CD4-positive, alpha-beta T cell (primary cell): ENCODE measurements around the gene FUT7. TPM values are rescaled to one million over a fixed set of nuclear protein-coding genes. Genes with fewer than 3 reads are reported as not detected.

Experiments
- ATAC-seq: fragments of 200-7000 bp; cut with Tn5 transposase; one replicate; pipeline ENCODE4 v1.10.0; 2022; ENCODE audit warnings: mild to moderate bottlenecking; ENCODE audit not compliant: poor library complexity
- CTCF ChIA-PET: fragments of 350-600 bp; sonication (Branson Sonifier 250); formaldehyde crosslinking; loops from one replicate; lab custom pipeline; 2021; ENCODE audit warnings: antibody characterized with exemption, inconsistent platforms; lab: Charles Lee
- POLR2A ChIA-PET: fragments of 350-600 bp; sonication (Branson Sonifier 250); formaldehyde crosslinking; loops from one replicate; lab custom pipeline; 2021; ENCODE audit warnings: antibody characterized with exemption, inconsistent platforms; lab: Charles Lee
- DNase-seq, 14 experiments: peaks; one replicate each; pipeline ENCODE4 v3.0.0-alpha.2; 2013 to 2020; ENCODE audit warnings: mixed read lengths in 2 of 14
- H3K27ac ChIP-seq, 2 donors: one replicate each; pipeline versions ENCODE4 v1.5.1 to v1.7.0; 2013; ENCODE audit warnings: low read length in 2 of 2, low read depth in 1 of 2, mild to moderate bottlenecking in 1 of 2
- H3K27me3 ChIP-seq, 2 experiments: 1 replicate in 1 of 2; 2 replicates in 1 of 2; pipeline versions ENCODE4 v1.6.1 to v1.7.0; 2013; ENCODE audit warnings: low read length in 2 of 2, control low read depth in 1 of 2, mild to moderate bottlenecking in 1 of 2, moderate library complexity in 1 of 2; ENCODE audit not compliant: insufficient read depth in 2 of 2, control insufficient read depth in 1 of 2
- H3K36me3 ChIP-seq: one replicate; pipeline ENCODE4 v1.6.1; 2013; ENCODE audit warnings: low read length, control low read depth; ENCODE audit not compliant: insufficient read depth
- H3K4me1 ChIP-seq: one replicate; pipeline ENCODE4 v1.6.1; 2013; ENCODE audit warnings: low read length, control low read depth; ENCODE audit not compliant: insufficient read depth
- H3K4me3 ChIP-seq: one replicate; pipeline ENCODE4 v1.5.1; 2013; ENCODE audit warnings: mild to moderate bottlenecking, low read length, moderate library complexity
- H3K9me3 ChIP-seq, 2 experiments: 1 replicate in 1 of 2; 2 replicates in 1 of 2; pipeline versions ENCODE4 v1.6.1 to v1.7.0; 2013; ENCODE audit warnings: low read length in 2 of 2, mild to moderate bottlenecking in 2 of 2, control low read depth in 1 of 2, moderate library complexity in 1 of 2; ENCODE audit not compliant: control insufficient read depth in 1 of 2, insufficient read depth in 1 of 2
- H3K27ac Mint-ChIP-seq: one replicate; pipeline ENCODE4 v1.8.0; 2020; ENCODE audit warnings: mixed read lengths
- H3K27me3 Mint-ChIP-seq: one replicate; pipeline ENCODE4 v1.8.0; 2021; ENCODE audit warnings: mixed read lengths
- H3K36me3 Mint-ChIP-seq: one replicate; pipeline ENCODE4 v1.8.0; 2021; ENCODE audit warnings: low read depth, mixed read lengths
- H3K4me1 Mint-ChIP-seq: one replicate; pipeline ENCODE4 v1.8.0; 2021; ENCODE audit warnings: low read depth, mixed read lengths
- H3K4me3 Mint-ChIP-seq: one replicate; pipeline ENCODE4 v1.8.0; 2020; ENCODE audit warnings: mild to moderate bottlenecking, mixed read lengths
- H3K9me3 Mint-ChIP-seq: one replicate; pipeline ENCODE4 v1.8.0; 2020; ENCODE audit warnings: mixed read lengths
- intact Hi-C, 2 experiments: fragments of 100-400 bp; cut with DNase I in 1 of 2; cut with micrococcal nuclease in 1 of 2; formaldehyde crosslinking; loops; one replicate each; pipeline versions ENCODE4 v1.15.1 to v1.9.0; 2023 to 2025; cut with DNase I, micrococcal nuclease
- total RNA-seq, 174 experiments: library from RNA in 2 of 174; stranded (reverse) in 2 of 174; gene quantifications; one replicate each; pipeline ENCODE4 v1.2.3 and lab custom pipeline; 2021 to 2026
- TF ChIP-seq, protein P1 (sequence below): fragments of 200-600 bp; IDR thresholded peaks from one replicate; pipeline ENCODE4 v1.8.0; 2022; ENCODE audit warnings: antibody characterized with exemption, mild to moderate bottlenecking

Gene FUT7
- total RNA-seq, 2 experiments from 2014 or later = 1.7 to 1.8 TPM

DNA sequence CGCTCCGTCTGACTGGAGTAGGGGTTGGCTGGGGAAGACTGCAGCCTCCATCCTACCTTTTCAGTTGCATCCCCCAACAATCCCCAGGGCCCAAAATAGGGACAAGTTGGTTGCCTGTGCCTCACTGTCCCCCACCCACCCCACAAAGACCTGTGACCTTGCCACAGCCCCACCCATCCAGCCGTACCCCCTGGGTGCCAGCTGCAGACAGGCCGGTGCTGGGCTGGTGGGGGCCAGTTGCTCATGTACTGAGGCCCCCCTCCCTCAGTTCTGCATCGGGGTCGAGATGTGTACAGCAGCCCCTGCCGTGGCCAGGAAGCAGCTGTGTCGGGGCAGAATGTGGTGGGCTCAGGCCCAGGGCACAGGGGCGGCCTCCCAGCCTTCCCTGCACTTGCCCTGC lies 48.7 kb downstream of the FUT7 start:
- peaks cover 0 to 19% of the 10 kb centered on the region in 2 experiments for H3K9me3 ChIP-seq
- H3K4me1 ChIP-seq = peaks cover 25% of the 10 kb centered on the region
- peaks cover 5% of the 10 kb centered on the region for H3K4me1 Mint-ChIP-seq
- intact Hi-C loops = no loop called here
- TF ChIP-seq, protein P1, sequence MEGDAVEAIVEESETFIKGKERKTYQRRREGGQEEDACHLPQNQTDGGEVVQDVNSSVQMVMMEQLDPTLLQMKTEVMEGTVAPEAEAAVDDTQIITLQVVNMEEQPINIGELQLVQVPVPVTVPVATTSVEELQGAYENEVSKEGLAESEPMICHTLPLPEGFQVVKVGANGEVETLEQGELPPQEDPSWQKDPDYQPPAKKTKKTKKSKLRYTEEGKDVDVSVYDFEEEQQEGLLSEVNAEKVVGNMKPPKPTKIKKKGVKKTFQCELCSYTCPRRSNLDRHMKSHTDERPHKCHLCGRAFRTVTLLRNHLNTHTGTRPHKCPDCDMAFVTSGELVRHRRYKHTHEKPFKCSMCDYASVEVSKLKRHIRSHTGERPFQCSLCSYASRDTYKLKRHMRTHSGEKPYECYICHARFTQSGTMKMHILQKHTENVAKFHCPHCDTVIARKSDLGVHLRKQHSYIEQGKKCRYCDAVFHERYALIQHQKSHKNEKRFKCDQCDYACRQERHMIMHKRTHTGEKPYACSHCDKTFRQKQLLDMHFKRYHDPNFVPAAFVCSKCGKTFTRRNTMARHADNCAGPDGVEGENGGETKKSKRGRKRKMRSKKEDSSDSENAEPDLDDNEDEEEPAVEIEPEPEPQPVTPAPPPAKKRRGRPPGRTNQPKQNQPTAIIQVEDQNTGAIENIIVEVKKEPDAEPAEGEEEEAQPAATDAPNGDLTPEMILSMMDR = no peak
- H3K36me3 ChIP-seq = no peaks in the 10 kb centered on the region
- POLR2A ChIA-PET = no interaction called here
- DNase-seq (no peak), ATAC-seq (no peak)
- no peak overlapping the region for H3K4me3 ChIP-seq
- H3K27me3 ChIP-seq = peaks cover 20 to 33% of the 10 kb centered on the region in 2 experiments
- H3K27ac ChIP-seq = no peak overlapping the region
- CTCF ChIA-PET = no interaction called here
- no peak overlapping the region for H3K4me3 Mint-ChIP-seq
- no peak overlapping the region for H3K27ac Mint-ChIP-seq
- H3K9me3 Mint-ChIP-seq = no peaks in the 10 kb centered on the region
- no peaks in the 10 kb centered on the region for H3K36me3 Mint-ChIP-seq
- peaks cover 38% of the 10 kb centered on the region for H3K27me3 Mint-ChIP-seq

DNA sequence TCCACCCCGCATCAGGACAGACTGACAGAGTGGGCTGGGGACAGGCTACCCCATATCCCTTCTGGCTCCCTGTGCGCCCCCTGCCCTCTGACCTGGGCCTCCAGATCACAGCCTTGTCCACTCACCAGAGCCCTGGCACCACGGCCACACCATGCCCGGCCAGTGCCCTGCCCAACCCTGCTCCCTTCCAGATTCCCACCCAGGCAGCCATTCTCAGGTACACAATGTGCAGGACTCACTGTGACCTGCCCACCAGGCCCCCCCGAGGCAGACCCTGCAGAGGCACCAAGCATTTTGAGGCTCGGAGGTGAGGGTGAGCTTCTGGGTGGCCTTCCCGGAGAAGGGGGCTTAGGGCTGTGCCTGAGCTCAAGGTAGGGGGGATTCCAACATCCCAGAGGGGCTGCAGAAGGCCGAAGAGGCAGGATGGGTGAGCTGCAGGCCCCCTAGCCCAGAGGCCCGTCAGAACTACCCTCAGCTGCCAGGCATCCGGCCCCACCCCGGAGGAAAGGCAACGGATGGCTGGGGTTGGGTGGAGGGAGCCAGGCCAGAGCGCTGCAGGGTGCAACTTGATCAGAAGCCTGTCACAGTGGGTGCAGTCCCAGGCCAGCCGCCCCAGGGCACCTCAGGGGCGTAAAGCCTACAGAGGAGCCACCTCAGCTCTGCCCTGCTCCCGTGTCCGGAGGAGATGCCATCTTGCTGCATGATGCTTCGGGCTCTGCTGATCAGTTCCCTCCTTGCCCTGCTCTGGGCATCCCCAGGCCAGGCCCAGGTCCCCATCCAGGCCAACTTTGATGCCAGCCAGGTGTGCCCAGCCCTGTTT lies 49.4 kb downstream of the FUT7 start, which contains the start of gene LCNL1:
Gene LCNL1, plus strand, starts transcription at position 762 of the 820 bp plus-strand sequence. CDS start 594 bp downstream, outside the sequence.
- Mint-ChIP-seq H3K36me3 (no peaks in the 10 kb centered on the region), H3K4me3 (peak within 1 kb of the TSS; percentile 7), H3K4me1 (peaks cover 5% of the 10 kb centered on the region), H3K27me3 (peaks cover 32% of the 10 kb centered on the region), H3K27ac (no peak within 1 kb of the TSS), H3K9me3 (no peaks in the 10 kb centered on the region)
- ATAC-seq (no peak), DNase-seq (no peak)
- intact Hi-C loops = no loop called here
- ChIA-PET CTCF (no interaction called here), POLR2A (no interaction called here)
- no peak within 1 kb of the TSS for H3K27ac ChIP-seq
- H3K36me3 ChIP-seq = no peaks in the 10 kb centered on the region
- peaks cover 20 to 33% of the 10 kb centered on the region in 2 experiments for H3K27me3 ChIP-seq
- peaks cover 32% of the 10 kb centered on the region for H3K4me1 ChIP-seq
- peaks cover 0 to 19% of the 10 kb centered on the region in 2 experiments for H3K9me3 ChIP-seq
- TF ChIP-seq, protein P1 = no peak
- no peak within 1 kb of the TSS for H3K4me3 ChIP-seq

DNA sequence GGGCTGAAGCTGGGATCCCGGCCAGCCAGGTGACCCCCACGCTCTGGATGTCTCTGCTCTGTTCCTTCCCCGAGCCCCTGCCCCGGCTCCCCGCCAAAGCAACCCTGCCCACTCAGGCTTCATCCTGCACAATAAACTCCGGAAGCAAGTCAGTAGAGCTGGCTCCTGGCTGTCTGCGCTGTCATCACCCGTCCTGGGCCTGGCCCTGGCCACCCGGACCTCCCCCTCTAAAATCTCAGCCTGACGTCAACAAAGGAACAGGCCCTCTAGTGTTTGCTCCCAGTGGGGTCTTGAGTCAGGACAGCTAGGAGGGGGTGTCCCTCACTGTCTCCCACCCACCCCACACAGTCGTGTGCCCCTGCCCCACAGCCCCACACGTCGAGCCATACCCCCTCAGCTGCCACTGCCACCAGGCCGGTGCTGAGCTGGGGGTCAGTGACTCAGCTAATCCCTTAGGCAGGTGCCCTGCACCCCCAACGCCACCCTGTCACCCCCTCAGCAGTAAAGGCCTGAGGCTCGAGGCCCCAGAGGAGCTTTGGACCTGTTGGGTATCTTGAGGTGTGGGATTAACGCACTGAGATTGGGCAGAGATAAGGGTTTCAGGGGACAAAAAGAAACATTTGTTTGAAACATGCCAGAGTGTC lies 50.2 kb downstream of the FUT7 start:
- ChIA-PET POLR2A (no interaction called here), CTCF (no interaction called here)
- H3K9me3 Mint-ChIP-seq = no peaks in the 10 kb centered on the region
- no peak overlapping the region for H3K4me3 Mint-ChIP-seq
- peaks cover 5% of the 10 kb centered on the region for H3K4me1 Mint-ChIP-seq
- H3K4me3 ChIP-seq = no peak overlapping the region
- H3K27ac Mint-ChIP-seq = no peak overlapping the region
- peaks cover 28% of the 10 kb centered on the region for H3K27me3 Mint-ChIP-seq
- H3K4me1 ChIP-seq = peaks cover 38% of the 10 kb centered on the region
- DNase-seq (no peak), ATAC-seq (no peak)
- H3K9me3 ChIP-seq = peaks cover 0 to 19% of the 10 kb centered on the region in 2 experiments
- TF ChIP-seq, protein P1 = no peak
- H3K27ac ChIP-seq = no peak overlapping the region
- intact Hi-C loops = no loop called here
- H3K36me3 Mint-ChIP-seq = no peaks in the 10 kb centered on the region
- H3K27me3 ChIP-seq = peaks cover 20 to 33% of the 10 kb centered on the region in 2 experiments
- no peaks in the 10 kb centered on the region for H3K36me3 ChIP-seq
